ENCODE data around the gene NPM1.

DNA sequence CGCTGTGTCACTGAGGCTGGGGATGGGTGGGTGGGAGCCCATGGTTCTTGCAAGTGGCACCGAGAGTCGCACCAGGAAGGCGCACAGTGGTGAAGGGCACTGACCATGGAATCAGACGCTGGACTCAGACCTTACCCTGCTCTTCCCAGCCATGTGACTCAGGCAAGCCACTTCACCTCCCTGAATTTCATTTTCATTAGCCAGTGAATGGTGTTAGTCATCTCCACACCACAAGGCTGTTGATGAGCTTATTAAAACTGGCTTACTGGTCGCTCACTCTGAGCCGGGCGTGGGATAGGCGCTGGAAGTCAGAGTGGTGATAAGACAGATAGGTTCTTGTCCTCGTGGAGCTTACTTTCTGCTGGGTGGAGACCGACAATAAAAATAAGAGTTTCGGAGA lies 56.9 kb downstream of the NPM1 start:
- TF ChIP-seq, protein P1, sequence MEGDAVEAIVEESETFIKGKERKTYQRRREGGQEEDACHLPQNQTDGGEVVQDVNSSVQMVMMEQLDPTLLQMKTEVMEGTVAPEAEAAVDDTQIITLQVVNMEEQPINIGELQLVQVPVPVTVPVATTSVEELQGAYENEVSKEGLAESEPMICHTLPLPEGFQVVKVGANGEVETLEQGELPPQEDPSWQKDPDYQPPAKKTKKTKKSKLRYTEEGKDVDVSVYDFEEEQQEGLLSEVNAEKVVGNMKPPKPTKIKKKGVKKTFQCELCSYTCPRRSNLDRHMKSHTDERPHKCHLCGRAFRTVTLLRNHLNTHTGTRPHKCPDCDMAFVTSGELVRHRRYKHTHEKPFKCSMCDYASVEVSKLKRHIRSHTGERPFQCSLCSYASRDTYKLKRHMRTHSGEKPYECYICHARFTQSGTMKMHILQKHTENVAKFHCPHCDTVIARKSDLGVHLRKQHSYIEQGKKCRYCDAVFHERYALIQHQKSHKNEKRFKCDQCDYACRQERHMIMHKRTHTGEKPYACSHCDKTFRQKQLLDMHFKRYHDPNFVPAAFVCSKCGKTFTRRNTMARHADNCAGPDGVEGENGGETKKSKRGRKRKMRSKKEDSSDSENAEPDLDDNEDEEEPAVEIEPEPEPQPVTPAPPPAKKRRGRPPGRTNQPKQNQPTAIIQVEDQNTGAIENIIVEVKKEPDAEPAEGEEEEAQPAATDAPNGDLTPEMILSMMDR (IDR thresholded peaks at IDR 0.05), result no peak
- TF ChIP-seq POLR2A (IDR thresholded peaks at IDR 0.05) (no peak), EP300 (IDR thresholded peaks at IDR 0.05) (no peak), POLR2AphosphoS5 (IDR thresholded peaks at IDR 0.05) (no peak)
